Forelimb muscle (tissue), 1 donor: ENCODE measurements around the gene PLA1A. TPM values are rescaled to one million over a fixed set of nuclear protein-coding genes. Genes with fewer than 3 reads are reported as not detected.

Source experiments
- DNase-seq: peaks from one replicate; pipeline ENCODE4 v3.0.0-alpha.2; 2013; ENCODE audit warnings: low read depth
- polyA plus RNA-seq: library from polyadenylated mRNA; unstranded; fragments of 120-200 nt; gene quantifications from one replicate; pipeline ENCODE4 v1.2.1, GENCODE V29; 2013; ENCODE audit not compliant: insufficient read length

The PLA1A gene
- polyA plus RNA-seq, 1 donor = 0.22 TPM

DNA sequence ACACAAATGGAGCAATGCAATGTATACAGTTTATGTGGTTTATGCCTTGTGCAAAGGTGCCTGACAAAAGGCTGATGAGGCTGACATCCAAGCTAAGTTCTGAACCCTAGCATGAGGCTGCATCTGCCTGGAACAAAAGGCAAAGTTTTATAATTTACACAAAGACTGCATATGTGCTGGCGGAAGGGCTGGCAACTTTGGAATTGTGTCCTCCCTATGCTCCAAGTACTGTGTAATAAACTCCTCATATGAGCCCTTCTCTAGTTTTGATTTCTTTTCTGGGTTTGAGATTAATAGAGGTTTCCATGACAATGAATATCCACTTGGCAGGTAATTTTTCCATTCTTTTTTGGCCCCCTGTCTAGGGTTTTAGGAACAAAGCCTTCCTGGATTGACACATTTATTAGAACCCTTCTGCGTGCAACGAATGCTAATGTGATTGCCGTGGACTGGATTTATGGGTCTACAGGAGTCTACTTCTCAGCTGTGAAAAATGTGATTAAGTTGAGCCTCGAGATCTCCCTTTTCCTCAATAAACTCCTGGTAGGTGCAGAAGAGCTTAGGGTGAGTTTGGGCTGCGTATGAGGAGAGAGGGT is 10.8 kb downstream of the PLA1A start:
- DNase-seq = no peak

DNA sequence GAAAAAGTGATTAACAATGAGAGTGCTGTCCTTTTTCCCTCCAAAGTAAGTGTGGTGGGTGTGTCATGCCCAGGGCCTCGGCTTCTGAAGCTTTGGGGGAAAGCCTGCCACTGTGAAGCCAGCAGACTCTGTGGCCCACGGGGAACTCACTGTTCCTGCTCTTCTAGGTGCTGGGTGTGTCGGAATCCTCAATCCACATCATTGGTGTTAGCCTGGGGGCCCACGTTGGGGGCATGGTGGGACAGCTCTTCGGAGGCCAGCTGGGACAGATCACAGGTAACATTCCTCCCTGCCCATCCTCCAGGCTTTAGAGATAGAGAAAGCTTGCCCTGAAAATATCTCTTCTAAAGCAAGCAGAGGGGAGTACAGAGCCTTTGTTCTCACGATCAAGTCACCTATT is 11.6 kb downstream of the PLA1A start:
- no peak for DNase-seq

DNA sequence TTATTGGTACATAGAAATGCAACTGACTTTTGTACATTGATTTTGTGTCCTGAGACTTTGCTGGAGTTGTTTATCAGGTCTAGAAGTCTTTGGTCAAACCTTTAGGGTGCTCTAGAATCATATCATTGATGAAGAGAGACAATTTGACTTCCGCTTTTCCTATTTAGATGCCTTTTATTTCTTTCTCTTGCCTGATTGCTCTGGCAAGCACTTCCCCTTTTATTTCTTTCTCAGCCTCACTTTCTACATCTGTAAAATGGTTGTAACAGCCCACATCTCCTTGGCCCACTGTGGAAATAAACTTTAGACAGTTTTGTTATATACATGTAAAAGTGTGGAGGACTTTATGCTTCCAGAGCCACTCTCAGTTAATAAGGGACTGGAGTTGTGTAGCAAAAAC is 14.0 kb downstream of the PLA1A start:
- no peak for DNase-seq

DNA sequence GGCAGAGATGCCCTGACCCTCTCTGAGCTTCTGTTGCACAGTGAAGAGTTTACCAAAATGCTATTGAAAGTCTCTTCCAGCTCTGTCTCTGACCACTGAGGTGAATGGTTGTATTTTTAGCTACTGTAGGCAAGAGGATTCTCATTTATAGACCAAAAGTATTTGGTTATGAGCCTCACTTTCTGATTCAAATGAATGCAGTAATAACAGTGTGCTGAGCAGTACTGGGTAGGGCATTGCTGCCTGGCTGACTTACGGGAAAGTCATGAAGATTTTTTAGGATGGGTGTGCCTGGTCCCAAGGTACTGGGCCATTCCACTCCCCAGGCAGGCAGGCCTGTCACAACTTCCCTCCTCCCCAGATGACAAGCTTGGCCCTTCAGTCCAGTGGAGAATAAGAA is 15.5 kb downstream of the PLA1A start:
- no peak for DNase-seq

DNA sequence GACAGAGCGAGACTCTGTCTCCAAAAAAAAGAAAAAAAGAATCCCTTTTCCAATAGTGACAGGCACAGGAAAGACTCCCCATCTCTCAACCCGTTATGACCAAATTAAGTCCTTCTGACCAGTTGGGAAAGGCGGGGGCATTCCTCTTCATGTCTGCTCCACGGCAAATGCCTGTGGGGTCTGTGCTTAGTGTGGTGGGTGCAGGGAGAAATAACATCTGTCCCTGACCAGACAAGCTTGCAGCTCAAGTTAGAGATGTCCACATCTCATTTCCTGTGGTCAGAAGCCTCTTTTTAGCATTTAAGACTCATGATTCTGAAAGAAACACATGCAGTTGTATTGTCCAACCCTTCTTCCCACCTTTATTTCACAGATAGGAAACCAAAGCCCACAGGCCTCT is 16.2 kb downstream of the PLA1A start:
- no peak for DNase-seq

DNA sequence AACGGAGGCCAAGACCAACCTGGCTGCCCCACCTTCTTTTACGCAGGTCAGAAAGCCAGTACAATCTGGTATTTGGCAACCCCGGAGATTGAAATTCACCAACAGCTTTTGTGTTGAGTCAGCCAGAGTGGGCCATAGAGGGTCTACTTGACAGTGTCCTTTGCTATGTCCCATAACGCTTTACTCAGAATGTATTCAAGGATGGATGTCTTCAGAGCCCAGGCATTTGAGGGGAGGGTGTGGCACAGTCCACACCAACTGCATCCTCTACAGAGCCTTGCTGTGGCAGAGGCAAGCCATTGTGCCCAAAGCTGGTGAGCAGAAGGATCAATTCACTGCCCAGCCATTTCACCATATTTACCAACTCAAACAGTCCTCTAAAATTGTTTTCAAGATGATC is 18.4 kb downstream of the PLA1A start:
- DNase-seq = no peak

DNA sequence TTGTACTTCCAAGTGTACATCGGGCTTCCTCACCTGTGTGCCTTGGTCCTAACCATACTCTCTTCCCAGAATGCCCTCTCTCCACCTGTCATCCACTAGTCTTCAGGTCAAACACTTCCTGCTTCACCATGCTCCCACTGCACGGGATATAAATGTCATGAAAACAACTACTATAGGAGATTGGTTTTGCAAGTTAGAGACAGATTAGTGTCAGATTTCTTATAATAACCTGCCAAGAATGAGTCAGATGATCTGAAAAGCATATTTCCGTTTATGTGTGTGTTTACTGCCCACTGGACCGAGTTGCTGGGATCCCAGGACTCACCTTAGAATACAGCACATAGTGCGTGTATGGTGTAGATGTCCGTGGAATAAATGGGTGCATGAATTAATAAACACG is 21.4 kb downstream of the PLA1A start:
- no peak for DNase-seq

DNA sequence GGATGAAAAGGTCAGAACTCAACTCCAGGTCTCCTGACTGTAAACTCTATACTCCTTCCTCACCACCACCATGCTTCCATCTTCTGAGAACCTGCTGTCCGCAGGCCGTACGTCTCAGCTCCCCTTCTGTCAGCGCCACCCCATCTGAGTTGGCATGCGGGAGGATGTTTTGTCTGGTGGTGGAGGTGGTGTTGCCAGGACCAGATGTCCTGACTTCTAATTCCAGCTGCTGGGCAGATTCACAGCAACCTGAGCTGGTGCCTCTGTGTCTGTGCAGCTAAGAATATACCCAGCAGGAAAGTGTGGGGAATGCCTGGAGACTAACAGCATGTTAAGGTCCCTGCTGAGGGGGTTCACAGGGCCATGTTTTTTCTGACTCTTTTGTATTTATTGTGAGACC is 23.2 kb downstream of the PLA1A start:
- no peak for DNase-seq

DNA sequence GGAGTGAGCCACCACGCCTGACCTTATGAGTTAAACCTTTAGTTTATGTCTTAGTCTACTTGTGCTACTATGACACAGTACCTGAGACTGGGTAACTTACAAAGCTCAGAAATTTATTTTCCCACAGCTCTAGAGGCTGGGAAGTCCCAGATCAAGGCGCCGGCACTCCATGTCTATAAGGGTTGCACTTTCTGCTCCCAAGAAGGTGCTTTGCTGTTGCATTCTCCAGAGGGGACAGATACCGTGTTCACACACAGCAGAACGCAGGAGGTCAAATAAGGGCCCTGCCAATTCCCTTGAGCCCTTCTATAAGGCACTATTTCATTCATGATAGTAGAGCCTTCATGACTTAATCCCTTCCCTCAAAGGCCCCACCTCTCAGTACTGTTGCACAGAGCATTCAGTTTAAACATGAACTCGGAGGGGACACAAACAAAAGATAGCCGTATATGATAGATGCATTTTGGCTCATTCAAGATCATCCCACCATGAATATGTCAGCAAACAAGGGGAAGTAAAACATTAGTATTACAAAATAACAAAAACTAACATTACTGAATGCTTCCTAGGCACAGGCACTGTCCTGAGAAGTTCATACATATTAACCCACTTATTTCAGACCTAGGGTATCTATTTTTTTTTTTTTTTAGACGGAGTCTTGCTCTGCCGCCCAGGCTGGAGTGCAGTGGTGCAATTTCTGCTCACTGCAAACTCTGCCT is 26.5 kb downstream of the PLA1A start:
- no peak for DNase-seq

DNA sequence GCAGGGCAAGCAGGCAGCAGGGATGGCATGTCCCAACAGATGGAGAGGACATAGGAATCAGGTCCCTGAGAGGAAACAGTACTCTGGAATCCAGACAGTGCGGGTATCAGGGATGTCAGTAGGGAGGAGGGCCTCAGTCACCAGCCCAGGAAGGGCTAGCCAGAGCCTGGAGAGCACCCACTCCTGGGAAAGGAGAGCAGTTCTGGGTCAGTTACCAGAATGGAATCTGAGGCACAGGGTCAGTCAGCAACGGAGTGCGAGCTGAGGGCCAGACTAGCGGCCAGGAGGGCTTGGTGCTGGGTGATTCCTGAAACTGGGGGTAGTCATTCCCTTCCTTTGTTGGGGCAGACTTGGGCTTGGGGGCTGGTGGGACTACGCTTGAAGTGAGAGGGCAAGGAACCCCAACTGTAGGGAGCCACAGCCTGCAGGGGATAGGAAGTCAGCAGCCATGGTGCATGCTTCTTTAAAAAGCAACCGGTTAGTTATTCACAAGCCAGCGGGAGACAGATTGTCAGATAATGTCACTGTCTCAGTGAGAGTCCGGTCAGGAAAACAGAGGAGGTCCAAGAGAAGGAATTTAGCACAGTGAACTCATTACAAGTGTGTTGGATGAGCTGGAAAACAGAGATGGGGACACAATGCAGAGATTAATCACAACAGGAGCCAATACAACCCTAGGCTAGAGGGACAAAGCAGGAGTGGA is 27.9 kb downstream of the PLA1A start:
- DNase-seq = no peak

DNA sequence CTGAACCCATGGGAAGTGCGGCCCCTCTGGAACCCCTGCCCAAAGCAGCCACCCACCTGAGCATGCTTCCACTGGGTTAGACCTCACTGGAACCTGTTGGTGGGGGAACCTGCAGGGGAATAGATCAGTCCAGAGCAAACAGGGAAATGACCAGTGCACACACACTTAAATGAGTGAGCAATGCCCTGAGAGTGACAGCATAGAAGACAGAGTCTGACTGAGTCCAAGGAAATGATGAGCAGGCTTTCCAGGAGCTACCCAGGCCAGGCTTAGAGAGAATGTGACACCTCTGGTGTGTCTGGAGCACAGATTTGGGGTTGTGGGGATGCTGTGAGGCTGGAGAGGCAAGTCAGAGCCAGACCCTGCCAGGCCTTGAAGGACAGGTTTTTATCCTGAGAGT is 28.5 kb downstream of the PLA1A start:
- DNase-seq = no peak

DNA sequence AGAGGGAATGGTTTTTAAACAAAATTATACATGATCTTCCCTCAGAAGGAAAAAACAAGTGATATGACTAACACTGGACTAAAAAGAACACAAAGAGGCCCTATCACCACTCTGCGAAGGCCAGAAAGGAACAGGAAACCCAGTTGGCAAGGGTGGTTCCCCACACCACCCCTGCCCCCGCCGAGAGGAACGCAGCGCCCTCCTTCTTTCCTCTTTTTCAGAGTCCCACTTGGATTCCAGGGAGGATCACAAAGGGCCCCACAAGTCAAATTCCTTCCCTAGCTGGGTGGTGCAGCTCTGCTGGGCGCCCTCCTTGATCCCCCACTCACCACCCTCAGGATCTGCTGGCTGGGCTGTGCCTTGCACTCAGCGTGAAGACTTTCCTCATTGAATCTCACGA is 29.8 kb downstream of the PLA1A start:
- DNase-seq = no peak

DNA sequence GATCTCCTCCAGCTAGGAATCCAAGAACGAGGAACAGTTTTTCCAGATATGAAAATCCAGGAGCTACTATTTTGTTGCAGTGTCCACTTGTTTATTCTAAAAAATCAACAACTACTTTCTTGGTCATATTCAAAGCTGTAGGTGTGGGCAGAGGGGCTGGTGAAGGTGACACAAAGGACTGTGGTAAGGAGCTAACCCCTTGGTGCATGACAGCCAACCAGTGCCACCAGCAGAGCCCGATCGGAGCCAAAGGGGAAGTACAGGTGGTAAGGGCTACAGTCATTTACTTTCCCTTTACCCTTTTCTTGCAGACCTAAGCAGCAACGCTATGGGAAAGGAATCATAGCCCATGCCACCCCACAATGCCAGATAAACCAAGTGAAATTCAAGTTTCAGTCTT is 30.7 kb downstream of the PLA1A start:
- DNase-seq = no peak

DNA sequence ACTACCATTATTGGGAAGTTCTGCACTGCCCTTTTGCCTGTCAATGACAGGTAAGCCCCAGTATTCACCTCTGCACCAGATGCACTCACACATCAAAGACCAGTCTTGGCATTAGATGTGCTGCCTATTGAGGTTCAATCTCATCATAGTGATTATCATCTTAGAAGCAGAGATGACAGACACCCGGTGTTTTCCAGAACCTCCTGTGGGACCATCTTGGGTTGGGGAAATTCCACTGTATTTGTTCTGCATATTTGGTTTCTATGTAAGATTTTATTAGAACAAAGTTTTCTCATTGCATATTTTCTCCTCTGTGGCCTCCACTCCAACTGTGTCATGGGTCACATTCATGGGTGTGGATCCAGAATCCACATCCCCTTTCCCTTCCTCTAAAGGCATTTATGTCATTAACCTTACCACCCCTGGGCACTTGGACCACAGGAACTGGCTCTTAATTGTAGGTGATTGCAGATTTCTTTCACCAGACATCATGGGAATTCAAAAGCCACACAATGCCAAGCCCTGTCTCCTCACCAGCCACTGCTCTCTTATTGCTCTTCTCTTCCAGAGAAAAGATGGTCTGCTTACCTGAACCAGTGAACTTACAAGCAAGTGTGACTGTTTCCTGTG is 31.2 kb downstream of the PLA1A start:
- DNase-seq = no peak

DNA sequence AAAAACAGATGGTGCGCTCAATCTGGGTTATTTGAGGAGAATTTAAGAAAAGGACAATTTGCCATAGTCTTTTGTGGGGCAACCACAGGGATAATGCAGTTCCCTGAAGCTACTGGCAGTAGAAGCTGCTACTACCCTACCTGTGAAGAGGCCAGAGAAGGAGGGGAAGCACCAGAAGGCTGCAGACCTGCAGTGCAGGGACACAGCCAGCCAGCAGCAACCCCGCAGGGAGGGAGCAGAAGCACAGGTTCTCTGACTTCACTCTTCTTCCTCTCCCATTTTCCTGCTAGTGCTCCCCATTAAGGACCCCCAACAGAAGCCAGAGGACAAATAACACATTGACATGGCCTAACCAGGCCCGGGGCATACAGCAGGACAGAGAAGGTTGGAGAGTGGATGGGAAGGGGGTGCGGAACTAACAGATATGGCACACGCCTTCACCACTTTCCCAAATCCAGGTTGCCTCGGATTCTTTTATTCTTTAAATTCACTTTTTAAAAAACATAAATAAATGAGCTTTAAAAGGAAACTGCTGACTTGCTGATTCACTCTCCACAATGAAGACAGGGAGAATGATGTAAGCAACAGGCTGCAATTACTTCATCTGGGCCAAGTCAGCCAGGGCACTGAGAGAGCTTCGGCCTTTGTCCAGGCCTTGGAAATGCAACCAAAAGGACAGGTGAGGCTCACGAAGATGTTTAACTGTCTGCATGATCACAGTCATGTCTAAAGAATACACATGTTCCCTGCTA is 32.6 kb downstream of the PLA1A start:
- DNase-seq = no peak

DNA sequence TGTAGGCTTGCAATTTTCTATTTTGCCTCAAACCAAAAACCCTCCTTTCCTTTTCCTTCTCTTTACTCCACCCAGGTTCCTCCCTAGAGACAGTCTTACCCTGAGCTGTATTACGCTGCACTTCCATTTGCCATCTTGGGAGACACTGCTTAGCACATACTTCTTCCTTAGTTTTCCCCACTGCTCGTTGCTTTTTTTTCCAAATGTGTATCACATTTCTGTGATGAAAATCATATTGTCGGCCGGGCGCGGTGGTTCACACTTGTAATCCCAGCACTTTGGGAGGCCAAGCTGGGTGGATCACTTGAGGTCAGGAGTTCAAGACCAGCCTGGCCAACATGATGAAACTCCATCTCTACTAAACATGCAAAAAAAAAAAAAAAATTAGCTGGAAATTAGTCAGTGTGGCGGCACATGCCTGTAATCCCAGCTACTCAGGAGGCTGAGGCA is 33.2 kb downstream of the PLA1A start:
- DNase-seq = no peak

DNA sequence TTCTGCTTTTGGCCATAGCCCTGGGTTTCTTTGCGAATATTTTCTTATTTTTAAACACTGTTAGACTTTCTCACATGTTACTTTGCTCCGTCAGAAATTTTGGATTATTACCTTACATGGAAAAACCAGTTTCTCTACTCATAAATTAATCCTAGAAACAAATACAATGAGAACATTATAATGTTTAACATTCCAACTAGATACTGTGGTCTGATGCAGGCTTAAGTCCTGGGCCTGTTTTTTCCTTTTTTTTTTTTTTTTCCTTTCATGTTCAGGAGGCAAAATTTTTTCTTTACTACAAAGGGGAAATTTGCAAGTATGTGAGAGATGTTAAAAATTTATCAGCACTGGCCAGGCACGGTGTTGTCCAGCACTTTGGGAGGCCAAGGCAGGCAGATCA is 33.8 kb downstream of the PLA1A start:
- DNase-seq = no peak

DNA sequence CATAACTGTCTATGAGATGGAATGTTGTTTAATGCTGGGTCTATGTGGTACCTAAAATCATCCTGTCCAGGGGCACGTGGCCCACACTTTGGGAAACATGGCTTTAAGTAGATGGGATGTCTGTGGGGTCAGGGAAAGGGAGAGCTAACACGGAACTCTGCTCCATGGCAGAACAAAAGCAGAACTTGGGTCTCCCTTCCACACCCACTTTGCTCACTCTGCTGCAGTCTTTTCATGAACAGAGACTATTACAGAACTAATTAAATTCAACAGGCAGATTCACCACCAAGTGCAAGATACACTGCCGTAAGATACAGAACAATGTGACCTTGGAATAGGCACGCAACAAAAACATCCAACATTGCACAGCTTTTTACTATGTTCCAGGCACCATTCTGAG is 34.5 kb downstream of the PLA1A start:
- no peak for DNase-seq

DNA sequence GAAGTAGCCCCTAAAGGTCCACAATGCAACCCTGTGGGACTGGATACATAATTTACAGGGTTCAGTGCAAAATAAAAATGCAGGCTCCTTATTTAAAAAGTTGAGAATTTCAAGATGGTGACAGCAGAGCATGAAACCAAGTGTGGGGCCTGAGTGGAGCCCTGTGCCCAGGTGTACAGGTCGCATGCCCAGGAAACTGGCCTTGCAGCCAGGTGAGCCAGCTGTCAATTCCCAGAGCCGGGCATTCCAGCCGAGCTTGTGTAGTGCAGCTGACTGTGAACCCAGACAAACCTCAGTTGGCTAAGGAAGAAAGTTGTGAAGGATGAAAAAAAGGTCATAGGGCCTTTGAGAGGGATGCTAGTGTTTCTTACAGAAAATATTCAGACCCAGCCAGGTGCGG is 35.1 kb downstream of the PLA1A start:
- no peak for DNase-seq

DNA sequence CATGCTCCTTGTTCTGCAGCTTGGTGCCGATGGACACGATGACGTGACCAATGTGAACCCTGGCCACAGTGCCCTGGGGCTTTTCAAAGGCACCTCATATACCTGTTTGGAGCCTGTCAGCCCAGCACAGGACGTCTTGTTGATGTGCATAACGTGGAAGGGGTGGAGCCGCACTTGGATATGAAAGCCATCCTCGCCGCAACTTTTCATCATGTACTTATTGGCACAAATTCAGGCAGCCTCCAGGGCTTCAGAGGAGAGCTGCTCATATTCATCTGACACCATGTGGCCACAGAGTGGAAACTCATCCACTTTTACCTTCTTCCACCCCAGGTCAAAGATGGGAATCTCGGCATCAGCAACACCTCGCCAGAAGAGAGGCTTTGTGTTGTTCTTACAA is 38.0 kb downstream of the PLA1A start:
- no peak for DNase-seq

DNA sequence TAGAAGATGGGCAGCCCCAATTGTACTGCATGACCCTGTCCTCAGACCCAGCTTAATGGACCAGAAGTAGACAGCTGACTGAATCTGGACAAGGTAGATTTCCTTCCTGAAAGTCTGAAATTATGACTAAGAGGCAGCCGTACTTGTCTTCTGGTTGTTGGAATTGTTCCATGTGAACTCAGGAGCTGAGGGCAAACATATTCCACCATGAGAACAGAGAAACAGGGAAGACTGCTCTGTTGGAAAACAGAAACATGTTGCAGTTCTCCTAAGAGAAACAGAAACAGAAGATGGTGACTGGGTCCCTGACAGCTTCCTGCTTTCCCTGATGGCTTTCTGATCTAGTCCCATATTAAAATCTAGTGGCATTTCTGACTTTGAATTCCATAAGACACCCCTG is 38.6 kb downstream of the PLA1A start:
- no peak for DNase-seq
